ENCODE results near the gene TTC28.
"Not testable (repeated sequence)": the region's sequence is repeated elsewhere in the genome, so short reads cannot be mapped to it uniquely, and the experiment has no call there.

The TTC28 gene

DNA sequence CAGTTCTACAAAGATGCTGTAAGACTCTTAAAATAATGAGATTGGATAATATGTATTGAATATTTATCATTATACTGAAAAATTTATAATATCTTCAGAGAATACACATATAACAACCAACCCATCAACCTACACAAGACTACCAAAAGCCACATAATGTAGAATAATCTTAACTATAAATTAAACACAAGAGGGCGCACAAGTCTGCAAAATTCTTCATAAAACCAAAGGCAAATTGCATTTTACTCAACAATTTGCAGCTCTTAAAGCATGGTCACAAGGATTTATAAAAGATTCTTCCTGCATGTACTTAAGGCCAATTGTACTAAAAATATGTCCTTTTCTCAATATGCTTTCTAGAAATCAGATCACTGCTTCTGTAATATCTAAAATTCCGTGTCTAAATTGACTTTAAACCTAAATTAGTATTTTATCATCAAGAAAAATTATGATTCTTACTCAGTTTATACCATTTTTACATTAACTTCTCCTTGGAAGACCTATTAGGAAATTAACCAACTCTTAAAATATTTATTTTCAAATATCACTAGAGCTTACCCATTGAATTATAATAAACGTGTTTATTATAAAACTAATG, 79.0 kb downstream of the TTC28 start:
- DNase-seq: no peak

DNA sequence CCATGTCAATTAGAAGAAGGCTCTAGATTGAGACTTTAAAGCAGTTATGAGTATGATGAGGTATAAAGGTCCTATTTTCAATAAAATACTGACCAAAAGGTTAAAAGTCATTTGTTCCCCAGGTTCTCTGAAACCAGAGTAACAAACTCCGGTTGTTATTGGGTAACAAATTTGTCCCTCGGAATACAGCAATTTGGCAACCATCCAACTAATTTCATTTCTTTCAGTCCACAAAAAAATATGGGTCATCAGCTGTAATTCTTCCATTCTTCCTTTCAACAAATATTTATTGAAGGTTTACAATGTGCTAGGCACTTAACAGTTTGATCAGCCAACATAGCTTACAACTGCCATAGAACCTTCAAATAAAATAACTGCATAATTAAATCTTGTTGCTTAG, 79.9 kb downstream of the TTC28 start:
- DNase-seq: no peak

DNA sequence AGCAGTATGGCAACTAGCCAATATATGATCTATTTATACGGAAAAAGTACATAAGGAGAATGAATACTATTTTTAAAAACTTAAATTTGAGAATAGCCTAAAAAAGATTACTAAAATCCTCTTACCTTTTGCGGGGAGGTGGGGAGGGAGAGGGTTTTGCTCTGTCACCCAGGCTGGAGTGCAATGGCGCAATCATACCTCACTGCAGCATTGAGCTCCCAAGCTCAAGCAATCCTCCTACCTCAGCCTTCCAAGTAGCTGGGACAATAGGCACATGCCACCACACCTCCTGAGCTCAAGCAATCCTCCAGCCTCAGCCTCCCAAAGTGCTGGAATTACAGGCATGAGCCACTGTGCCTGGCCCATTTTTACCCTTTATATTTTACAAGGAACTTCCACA, 82.0 kb downstream of the TTC28 start:
- DNase-seq: no peak

DNA sequence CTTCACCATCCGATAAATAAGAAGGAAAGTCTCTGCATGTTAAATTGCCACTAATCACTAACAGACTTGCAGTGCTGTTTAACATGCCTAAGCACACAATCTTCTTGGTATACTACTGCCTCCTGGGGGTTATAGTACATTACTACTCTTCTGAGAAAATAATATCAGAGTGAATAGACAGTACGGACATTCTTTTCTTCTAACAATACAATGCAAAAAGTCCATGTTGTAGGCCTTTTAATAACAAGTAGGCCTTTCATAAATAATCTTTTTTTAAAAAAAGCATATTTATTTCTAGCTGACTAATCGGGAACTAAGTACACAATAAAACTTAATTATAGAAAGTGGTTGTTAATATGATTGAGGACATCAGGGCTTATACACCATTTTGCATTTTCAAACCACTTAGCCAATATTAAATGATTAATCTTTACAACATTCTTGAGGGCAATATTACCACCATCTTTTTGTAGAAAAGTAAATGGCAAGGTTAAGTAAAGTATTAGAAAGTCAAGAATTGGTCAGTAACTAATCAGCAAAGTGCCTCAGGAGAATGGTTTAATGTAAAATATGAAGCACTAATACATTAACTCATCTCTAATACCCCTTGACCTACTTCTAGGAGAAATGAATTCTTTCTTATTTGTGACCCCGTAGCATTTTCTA, 84.7 kb downstream of the TTC28 start:
- DNase-seq: no peak

DNA sequence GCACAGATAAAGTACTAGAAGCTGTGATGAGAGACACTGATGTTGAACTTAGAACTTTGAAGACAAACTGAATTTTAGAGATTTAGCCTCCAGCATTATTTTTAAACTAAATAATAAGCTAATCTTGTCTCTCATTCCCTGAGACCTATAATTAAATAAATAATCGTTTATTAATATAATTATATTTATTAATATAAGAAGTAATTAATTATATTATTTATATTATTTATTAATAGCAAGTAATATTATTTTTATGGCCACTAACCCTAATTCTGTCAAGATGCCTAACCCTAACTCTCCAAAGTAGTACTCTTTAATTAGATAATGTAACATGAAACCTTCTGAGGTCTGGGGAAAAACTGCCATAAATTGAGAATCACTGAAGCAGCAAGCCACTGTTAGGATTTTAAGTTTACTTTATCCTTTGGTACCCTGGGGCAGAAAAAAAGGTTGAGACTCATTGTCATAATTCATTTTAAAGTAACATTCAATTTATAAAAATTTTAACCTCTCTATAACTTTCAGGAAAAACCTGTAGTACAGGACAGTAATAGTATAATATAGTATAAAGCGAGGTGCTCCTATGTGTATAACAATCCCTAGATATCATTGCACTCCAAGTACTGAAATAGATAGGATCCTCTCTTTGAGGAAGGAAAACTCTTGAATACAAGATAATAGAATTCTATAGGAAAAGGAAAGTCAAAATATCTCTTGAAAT, 85.4 kb downstream of the TTC28 start:
- no peak for DNase-seq

DNA sequence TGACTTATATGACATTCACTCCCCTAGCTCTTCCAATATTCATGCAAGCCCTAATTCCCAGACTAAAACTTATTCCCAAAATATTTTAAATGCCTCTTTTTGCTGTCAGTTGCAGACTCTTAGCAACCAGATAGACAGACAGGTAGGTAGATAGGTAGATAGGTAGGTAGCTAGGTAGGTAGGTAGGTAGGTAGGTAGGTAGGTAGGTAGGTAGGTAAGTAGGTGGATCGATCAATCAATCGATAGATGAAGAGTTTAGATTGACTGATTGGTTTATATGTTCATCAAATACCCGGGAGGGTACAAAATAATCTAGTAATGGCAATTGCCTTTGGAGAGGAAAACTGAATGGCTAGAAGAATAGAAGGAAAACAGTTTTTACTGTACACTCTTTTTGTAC, 86.3 kb downstream of the TTC28 start:
- no peak for DNase-seq

DNA sequence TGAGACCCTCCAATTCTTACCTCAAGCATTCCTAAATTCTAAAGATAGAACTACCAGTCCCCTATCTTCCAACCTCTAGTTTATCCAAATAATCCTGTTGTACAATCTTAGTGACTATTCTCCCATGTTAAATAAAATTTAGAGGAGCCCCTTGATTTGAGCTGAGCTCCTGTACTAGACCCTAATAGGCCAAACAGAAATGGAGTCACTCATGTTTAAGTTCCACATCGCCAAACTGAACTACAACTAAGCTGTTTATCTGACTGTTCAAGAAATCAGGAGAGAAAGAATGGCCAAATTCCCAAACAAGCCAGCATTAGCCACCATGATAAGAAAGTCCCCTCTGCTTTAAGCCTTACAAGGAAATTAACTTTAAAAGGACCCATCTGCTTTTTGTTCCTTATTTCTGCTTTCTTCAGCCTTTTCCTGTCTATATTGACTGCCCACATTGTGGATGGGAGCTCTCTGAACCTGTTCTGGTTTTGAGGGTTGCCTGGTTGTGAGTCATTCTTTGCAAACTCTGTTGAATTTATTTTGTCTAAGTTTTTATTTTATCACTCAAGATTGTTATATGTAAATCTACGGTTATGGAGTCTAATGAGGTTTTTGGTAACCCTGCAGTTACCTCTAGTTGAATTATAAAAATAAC, 90.4 kb downstream of the TTC28 start:
- DNase-seq: no peak

DNA sequence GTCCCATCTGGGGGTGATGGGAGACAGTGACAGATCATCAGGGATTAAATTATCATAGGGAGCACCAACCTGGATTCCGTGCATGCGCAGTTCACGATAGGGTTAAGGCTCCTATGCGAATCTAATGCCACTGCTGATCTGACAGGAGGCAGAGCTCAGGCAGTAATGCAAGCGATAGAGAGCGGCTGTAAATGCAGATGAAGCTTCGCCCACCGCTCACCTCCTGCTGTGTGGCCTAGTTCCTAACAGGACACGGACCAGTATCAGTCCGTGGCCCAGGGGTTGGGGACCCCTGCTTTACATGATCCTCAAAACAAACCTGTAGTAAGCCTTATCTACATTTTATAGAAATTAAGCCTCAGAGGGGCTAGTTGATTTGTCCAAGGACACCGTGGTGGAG, 94.3 kb downstream of the TTC28 start:
- no peak for DNase-seq

DNA sequence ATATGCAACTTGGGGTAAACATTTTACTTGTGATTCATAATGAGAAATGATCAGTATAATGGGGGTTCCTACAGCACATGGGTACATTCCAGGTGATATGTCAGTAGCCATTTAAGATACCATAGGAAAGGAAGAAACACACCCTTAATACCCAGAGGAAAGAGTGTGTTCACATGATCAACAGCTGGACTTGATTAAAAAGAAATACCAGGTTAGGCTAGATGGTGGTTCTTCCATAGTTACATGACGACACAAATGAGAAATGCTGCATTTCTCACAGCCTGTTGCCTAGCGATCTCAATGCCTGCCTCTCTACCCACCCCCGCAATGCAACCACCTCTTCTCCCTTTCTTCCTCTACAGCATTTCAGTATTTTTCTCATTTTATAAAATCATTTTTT, 96.8 kb downstream of the TTC28 start:
- no peak for DNase-seq

DNA sequence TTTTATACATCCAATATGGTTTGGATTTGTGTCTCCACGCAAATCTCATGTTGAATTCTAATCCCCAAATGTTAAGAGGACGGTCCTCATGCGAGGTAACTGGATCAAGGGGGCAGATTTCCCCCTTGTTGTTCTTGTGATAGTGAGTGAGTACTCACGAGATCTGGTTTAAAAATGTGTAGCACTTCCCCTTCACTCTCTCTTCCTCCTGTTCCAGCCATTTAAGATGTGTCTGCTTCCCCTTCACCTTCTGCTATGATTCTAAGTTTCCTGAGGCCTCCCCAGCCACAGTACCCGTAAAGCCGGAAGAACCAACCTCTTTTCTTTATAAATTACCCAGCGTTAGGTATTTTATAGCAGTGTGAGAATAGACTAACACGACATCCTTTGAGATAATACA, 98.6 kb downstream of the TTC28 start:
- DNase-seq: no peak

DNA sequence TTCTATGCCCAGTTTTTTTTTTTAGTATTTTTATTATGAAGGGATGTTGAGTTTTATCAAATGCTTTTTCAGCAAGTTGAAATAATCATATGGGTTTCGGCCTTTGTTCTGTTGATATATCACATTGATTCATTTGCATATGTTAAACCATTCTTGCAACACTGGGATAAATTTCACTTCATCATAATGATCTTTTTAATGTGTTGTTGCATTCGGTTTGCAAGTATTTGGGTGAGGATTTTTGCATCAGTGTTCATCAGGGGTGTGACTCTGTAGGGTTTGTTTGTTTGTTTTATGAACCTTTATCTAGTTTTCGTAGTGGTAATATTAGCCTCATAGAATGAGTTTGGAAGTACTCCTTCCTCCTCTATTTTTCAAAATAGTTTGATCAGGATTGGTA, 103.5 kb downstream of the TTC28 start:
- DNase-seq: no peak

DNA sequence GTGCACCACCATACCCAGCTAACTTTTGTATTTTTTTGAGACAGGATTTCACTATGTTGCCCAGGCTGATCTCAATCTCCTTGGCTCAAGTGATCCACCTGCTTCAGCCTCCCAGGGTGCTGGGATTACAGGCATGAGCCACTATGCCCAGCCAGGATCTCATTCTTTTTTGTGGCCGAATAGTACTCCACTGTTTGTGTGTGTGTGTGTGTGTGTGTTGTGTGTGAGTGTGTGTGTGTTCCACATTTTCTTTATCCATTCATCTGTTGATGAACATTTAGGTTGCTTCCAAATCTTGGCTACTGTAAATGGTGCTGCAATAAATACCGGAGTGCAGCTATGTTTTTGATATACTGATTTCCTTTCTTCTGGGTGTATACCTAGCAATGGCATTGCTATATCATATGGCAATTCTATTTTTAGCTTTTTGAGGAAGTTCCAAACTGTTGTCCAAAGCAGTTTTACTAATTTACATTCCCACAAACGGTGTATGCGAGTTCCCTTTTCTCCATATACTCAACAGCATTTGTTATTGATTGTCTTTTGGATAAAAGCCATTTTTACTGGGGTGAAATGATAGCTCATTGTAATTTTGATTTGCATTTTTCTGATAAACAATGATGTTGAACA, 105.4 kb downstream of the TTC28 start:
- no peak for DNase-seq

DNA sequence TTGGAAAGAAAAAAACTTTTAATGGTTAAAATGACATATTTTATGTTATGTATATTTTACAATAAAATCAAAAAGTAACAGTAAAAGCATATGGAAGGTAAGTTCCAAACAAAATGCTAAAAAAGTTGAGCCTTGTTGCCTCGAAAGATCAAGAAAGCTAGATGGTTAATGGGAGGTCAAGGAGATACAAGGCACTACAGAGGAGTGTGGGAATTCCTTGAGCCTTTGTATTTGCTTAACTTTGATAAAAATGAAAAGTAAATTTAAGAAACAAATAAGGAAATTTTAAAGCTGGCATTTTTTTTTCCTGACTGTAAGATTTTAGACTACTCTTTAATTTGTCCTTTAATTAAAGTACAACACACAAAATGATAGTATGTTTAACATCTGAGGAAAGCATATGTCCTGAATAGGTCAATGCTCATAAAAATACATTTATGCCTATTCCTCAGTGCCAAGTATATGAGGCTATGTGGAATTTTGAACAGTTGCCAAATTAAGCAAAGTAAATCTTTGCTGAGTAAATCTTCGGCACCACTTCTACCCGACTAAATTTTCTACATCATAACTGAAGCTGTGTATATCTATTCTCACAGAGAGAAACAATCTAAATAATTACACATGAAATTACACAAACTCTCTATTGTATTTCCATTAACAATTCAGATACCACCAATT, 108.8 kb downstream of the TTC28 start:
- no peak for DNase-seq

DNA sequence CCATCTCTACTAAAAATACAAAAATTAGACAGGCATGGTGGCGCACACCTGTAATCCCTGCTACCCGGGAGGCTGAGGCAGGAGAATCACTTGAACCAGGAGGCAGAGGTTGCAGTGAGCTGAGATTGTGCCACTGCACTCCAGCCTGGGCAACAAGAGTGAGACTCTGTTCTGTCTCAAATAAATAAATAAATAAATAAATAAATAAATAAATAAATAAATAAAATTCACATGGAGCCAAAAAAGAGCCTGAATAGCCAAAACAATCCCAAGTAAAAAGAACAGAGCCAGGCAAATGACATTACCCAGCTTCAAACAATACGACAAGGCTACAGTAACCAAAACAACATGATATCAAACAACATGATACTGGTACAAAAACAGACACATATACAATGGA, 110.7 kb downstream of the TTC28 start:
- DNase-seq: not testable (repeated sequence)

DNA sequence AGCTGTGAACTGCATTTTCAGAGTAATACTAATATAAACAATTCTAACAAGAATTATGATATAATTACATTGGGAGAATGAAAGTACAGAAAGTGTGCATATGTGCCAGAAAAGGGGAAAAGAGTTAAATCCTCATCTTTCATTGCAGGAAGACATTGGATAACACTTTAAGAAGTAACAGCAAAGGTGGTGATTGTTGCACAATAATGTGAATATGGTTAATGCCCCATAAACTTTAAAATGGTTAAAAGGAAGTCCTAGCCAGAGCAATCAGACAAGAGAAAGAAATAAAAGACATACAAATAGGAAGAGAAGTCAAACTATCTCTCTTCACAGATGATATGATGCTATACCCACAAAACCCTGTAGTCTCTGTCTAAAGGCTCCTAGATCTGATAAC, 111.5 kb downstream of the TTC28 start:
- no peak for DNase-seq

DNA sequence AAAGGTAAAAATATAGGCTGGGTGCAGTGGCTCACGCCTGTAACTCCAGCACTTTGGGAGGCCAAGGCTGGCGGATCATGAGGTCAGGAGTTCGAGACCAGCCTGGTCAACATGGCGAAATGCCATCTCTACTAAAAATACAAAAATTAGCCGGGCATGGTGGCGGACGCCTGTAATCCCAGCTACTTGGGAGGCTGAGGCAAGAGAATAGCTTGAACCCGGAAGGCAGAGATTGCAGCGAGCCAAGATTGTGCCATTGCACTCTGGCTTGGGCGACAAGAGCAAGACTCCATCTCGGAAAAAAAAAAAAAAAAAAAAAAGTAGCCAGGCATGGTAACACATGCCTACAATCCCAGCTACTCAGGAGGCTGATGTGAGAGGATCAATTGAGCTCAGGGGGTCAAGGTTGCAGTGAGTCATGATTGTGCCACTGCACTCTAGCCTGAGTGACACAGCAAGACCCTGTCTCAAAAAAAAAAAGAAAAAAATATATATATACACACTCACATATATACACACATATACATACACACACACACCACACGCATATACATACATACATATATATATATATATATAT, 112.6 kb downstream of the TTC28 start:
- DNase-seq: not testable (repeated sequence)

DNA sequence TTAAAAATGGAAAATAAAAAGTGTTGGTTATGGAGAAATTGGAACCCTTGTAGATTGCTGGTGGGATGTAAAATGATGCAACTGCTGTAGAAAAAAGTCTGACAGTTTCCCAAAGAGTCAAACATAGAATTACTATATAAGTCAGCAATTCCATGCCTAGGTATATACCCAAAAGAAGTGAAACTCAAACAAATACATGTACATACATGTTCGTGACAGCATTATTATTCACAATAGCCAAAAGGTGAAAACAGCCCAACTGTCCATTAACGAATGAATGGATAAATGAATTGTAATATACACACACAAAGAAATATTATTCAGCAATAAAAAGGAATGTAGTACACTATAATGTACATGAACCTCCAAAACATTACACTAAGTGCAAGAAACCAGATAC, 116.0 kb downstream of the TTC28 start:
- DNase-seq: no peak

DNA sequence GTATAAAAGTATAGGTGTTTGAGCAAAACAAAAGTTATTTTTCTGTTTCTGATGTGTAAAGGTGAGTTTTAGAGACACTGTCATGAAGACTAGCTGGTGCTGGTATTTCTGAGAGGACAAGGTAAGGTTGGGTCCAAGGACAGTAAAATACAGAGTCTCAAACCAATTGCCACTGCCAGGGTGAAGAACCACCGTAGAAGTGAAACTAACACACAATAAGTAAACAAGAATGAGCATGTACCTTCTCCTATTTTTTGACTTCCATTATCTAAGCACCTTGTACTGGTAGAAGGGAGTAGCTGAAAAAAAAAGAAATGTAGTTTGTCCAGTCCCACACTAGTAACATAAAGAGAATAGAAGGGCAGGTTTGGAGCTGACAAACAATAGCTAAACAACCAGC, 117.3 kb downstream of the TTC28 start:
- DNase-seq: no peak

DNA sequence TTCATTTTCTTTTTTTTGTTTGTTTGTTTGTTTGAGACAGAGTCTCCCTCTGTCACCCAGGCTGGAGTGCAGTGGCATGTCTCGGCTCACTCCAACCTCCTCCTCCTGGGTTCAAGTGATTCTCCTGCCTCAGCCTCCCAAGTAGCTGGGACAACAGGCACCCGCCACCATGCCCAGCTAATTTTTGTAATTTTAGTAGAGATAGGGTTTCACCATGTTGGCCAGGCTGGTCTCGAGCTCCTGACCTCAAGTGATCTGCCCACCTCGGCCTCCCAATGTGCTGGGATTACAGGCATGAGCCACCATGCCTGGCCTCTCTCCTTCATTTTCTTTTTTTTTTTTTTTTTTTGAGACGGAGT, 118.9 kb downstream of the TTC28 start:
- DNase-seq: not testable (repeated sequence)

DNA sequence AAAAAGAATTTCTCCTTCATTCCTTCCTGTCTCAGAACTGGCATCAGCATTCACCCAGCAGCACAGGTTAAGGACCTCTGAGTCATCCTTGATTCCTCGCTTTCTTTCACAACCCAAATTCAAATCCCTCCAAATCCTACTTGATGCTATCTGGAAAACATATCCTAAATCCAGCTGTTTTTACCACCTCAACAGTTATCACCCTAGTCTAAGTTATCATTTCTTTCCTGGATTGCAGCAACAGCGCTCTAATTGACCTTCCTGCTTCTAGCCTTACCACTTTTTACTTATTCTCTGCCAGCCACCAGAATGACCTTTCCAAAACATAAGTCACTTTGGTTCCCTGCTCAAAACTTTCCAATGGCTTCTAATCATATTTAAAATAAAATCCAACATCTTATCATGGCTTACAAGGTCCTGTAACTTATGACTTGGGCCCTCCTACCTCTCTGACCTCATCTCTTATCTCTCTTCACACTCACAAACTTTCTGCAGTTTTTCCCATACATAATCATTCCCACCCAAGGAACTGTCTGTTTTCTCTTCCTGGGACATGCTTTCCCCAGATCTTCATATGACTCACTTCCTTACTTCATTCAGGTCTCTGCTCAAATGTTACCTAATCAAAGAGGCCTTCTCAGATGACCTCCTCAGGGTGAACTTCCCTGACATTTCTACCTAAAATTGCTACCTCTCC, 119.4 kb downstream of the TTC28 start:
- no peak for DNase-seq

DNA sequence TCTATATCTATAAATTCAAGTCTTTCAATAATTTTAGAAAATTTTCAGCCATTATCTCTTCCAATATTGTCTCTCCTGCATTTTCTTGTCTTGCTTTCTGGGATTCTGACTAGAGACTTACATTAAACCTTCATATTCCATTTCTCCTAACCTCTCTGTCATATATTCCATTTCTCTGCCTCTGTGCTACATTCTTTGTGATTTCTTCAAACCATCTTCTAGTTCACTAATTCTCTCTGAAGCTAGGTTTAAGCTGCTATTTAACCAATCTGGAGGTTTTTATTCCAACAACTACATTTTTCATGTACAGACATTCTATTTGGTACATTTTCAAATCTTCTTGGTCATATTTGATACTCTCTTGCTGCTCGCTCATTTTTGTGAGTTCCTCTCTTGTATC, 122.5 kb downstream of the TTC28 start:
- DNase-seq: no peak

All from SIG-M5 (cell line).